MM.1S (cell line): Measurements from ENCODE around the gene GLT8D2.

Experiments
- DNase-seq: peaks from one replicate; pipeline ENCODE4 v3.0.0-alpha.2; 2015
- H2AFZ ChIP-seq: fragments of 300-600 bp; sonication (generic); 2 replicates; pipeline ENCODE4 v1.6.0; 2016; ENCODE audit warnings: antibody characterized with exemption, low read length
- H3F3A ChIP-seq: fragments of 300-600 bp; sonication (generic); 2 replicates; pipeline ENCODE4 v1.6.1; 2016; ENCODE audit warnings: mild to moderate bottlenecking, antibody characterized with exemption, low read length, moderate library complexity, mixed read lengths; ENCODE audit not compliant: insufficient read depth
- H3K27ac ChIP-seq: fragments of 300-600 bp; sonication (generic); 2 replicates; pipeline ENCODE4 v1.5.1; 2016; ENCODE audit warnings: mild to moderate bottlenecking, low read length
- H3K27me3 ChIP-seq: fragments of 300-600 bp; sonication (generic); replicated peaks from 2 replicates; pipeline ENCODE4 v1.6.0; 2016; ENCODE audit warnings: low read length; ENCODE audit not compliant: insufficient read depth
- H3K36me3 ChIP-seq: fragments of 300-600 bp; sonication (generic); replicated peaks from 2 replicates; pipeline ENCODE4 v1.6.1; 2016; ENCODE audit warnings: mild to moderate bottlenecking, low read length, mixed read lengths; ENCODE audit not compliant: insufficient read depth
- H3K4me1 ChIP-seq: fragments of 300-600 bp; sonication (generic); 2 replicates; pipeline ENCODE4 v1.6.1; 2016; ENCODE audit warnings: low read length, mixed read lengths
- H3K4me2 ChIP-seq: fragments of 300-600 bp; sonication (generic); 2 replicates; pipeline ENCODE4 v1.6.0; 2016; ENCODE audit warnings: low read depth, low read length
- H3K4me3 ChIP-seq: fragments of 300-600 bp; sonication (generic); 2 replicates; pipeline ENCODE4 v1.5.1; 2016; ENCODE audit warnings: low read length, mixed read lengths
- H3K79me2 ChIP-seq: fragments of 300-600 bp; sonication (generic); 2 replicates; pipeline ENCODE4 v1.6.1; 2016; ENCODE audit warnings: mixed run types, low read length, mixed read lengths
- H3K9ac ChIP-seq: fragments of 300-600 bp; sonication (generic); 2 replicates; pipeline ENCODE4 v1.6.1; 2016; ENCODE audit warnings: low read length, mixed read lengths
- H3K9me2 ChIP-seq: fragments of 300-600 bp; sonication (generic); replicated peaks from 2 replicates; pipeline ENCODE4 v1.6.1; 2016; ENCODE audit warnings: mild to moderate bottlenecking, low read length, mixed read lengths; ENCODE audit not compliant: insufficient read depth
- H3K9me3 ChIP-seq: fragments of 300-600 bp; sonication (generic); replicated peaks from 2 replicates; pipeline ENCODE4 v1.6.1; 2016; ENCODE audit warnings: mild to moderate bottlenecking, low read length, mixed read lengths; ENCODE audit not compliant: insufficient read depth
- H4K20me1 ChIP-seq: fragments of 300-600 bp; sonication (generic); 2 replicates; pipeline ENCODE4 v1.6.1; 2016; ENCODE audit warnings: mild to moderate bottlenecking, low read length, moderate library complexity, mixed read lengths; ENCODE audit not compliant: insufficient read depth
- EZH2 ChIP-seq: fragments of 300-600 bp; sonication (generic); optimal IDR thresholded peaks from 2 replicates; pipeline ENCODE3; 2017; ENCODE audit warnings: low read depth, mild to moderate bottlenecking, antibody characterized with exemption, low read length, mixed read lengths
- EZH2phosphoT487 ChIP-seq: fragments of 300-600 bp; sonication (generic); IDR thresholded peaks from 2 replicates; pipeline ENCODE4 v1.6.1; 2018; ENCODE audit warnings: antibody characterized with exemption, low read length
- TF ChIP-seq, protein P1 (sequence below): fragments of 300-600 bp; sonication (generic); IDR thresholded peaks from 2 replicates; pipeline ENCODE4 v1.5.1; 2016; ENCODE audit warnings: antibody characterized with exemption, low read length, mixed read lengths

GLT8D2 gene

DNA sequence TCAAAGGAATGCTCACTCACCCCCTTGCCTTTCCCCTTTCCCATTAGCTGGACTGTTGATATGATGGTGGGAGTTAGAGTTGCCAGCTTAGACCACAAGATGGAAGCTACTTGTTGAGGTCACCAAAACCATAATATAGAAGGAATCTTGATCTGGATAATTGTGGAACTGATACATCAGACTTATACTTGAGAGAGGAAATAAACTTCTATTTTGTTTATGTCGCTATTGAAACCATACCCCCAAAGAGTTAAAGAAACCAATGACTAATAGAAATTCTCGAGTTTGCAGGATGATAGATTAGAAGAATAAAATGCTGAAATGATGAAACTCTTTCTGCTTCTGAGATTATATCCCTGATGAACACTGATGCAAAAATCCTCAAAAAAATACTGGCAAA, 46.4 kb downstream of the GLT8D2 start:
- Histone ChIP-seq H3K27ac (no peak overlapping the region), H2AFZ (no peak overlapping the region)

DNA sequence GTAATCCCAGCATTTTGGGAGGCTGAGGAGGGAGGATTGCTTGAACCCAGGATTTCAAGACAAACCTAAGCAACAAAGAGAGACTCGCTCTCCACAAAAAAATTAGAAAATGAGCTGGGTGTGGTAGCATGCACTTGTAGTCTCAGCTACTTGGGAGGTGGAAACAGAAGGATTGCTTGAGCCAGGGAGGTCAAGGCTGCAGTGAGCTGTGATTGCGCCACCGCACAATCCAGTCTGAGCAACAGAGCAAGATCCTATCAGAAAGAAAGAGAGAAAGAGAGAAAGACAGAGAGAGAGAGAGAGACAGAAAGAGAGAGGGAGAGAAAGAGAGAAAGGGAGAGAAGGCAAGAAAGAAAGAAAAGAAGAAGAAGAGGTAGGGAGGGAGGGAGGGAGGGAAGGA, 47.3 kb downstream of the GLT8D2 start:
- Histone ChIP-seq H3K27ac (no peak overlapping the region), H3K27me3 (no peaks in the 10 kb centered on the region), H3K9me3 (no peaks in the 10 kb centered on the region), H3K79me2 (no peaks in the 10 kb centered on the region), H3K4me2 (no peak overlapping the region), H3K36me3 (no peaks in the 10 kb centered on the region), H3F3A (no peaks in the 10 kb centered on the region), H3K4me3 (no peak overlapping the region), H3K9me2 (no peaks in the 10 kb centered on the region), H2AFZ (no peak overlapping the region), H3K4me1 (no peaks in the 10 kb centered on the region), H3K9ac (no peak overlapping the region), H4K20me1 (no peaks in the 10 kb centered on the region)
- no peak for DNase-seq
- TF ChIP-seq, protein P1, sequence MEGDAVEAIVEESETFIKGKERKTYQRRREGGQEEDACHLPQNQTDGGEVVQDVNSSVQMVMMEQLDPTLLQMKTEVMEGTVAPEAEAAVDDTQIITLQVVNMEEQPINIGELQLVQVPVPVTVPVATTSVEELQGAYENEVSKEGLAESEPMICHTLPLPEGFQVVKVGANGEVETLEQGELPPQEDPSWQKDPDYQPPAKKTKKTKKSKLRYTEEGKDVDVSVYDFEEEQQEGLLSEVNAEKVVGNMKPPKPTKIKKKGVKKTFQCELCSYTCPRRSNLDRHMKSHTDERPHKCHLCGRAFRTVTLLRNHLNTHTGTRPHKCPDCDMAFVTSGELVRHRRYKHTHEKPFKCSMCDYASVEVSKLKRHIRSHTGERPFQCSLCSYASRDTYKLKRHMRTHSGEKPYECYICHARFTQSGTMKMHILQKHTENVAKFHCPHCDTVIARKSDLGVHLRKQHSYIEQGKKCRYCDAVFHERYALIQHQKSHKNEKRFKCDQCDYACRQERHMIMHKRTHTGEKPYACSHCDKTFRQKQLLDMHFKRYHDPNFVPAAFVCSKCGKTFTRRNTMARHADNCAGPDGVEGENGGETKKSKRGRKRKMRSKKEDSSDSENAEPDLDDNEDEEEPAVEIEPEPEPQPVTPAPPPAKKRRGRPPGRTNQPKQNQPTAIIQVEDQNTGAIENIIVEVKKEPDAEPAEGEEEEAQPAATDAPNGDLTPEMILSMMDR = no peak
- no peak for TF ChIP-seq EZH2phosphoT487
- no peak for TF ChIP-seq EZH2

More for the DNA sequence above, 46.4 kb downstream of the GLT8D2 start:
- H3K4me2 ChIP-seq = no peak overlapping the region
- no peaks in the 10 kb centered on the region for H3K9me3 ChIP-seq
- DNase-seq = no peak
- no peaks in the 10 kb centered on the region for H3K36me3 ChIP-seq
- H3K9me2 ChIP-seq = no peaks in the 10 kb centered on the region
- no peak overlapping the region for H3K9ac ChIP-seq
- no peaks in the 10 kb centered on the region for H3K27me3 ChIP-seq
- H3K79me2 ChIP-seq = no peaks in the 10 kb centered on the region
- TF ChIP-seq, protein P1 = no peak
- TF ChIP-seq EZH2phosphoT487 = no peak
- TF ChIP-seq EZH2 = no peak
- no peak overlapping the region for H3K4me3 ChIP-seq
- H4K20me1 ChIP-seq = no peaks in the 10 kb centered on the region
- H3K4me1 ChIP-seq = no peaks in the 10 kb centered on the region
- no peaks in the 10 kb centered on the region for H3F3A ChIP-seq

DNA sequence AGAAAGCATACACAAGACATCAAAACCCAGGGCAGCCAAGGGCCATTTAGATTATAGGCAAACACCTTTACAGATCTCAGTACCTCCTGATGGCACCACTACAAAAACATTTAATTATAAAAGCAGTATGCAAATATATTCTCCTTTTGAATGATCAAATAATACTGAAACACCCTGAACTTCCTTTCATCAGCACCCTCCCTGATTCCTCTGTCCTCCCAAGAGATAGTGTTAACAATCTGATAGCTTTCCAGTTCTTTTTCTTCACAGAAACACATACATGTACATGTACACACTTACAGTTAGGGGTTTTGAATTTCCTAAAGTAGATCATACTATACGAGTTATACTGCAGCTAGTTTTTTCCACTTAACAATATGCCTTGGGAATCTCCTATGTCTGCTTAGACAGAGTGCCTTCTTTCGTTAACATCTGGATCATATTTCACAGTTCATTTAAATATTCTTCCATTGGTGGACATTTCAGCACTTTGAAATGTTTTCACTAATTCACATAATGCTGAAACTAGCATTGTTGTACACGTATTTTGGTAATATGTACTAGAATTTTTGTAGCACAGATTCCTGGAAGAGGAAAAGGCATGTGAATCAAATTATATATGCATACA, 49.1 kb downstream of the GLT8D2 start:
- Histone ChIP-seq H3K9me3 (no peaks in the 10 kb centered on the region), H4K20me1 (no peaks in the 10 kb centered on the region), H3K9ac (no peak overlapping the region), H3K4me2 (no peak overlapping the region), H3K9me2 (no peaks in the 10 kb centered on the region), H3F3A (no peaks in the 10 kb centered on the region), H3K27ac (no peak overlapping the region), H3K36me3 (no peaks in the 10 kb centered on the region), H3K79me2 (no peaks in the 10 kb centered on the region), H3K27me3 (no peaks in the 10 kb centered on the region), H2AFZ (no peak overlapping the region), H3K4me1 (no peaks in the 10 kb centered on the region), H3K4me3 (no peak overlapping the region)
- no peak for DNase-seq
- TF ChIP-seq, protein P1 = no peak
- TF ChIP-seq EZH2 = no peak
- TF ChIP-seq EZH2phosphoT487 = no peak
